T-helper 1 cell treated with Interleukin-12 subunit alpha and Interleukin-12 subunit beta and Interleukin-4 antibody, amounts not matched to agents 30 ng/mL and 1 ng/mL, for 36 hours (primary cell): ENCODE results near the gene HOXA13. TPM values are rescaled to one million over a fixed set of nuclear protein-coding genes. Genes with fewer than 3 reads are reported as not detected.

Experiments used
- intact Hi-C: fragments of 100-400 bp; cut with micrococcal nuclease; formaldehyde crosslinking; loops from one replicate; pipeline ENCODE4 v1.15.1; 2024
- total RNA-seq: library from RNA; stranded (reverse); gene quantifications from 2 replicates; pipeline ENCODE4 v1.2.3, GENCODE V29; 2022

Gene HOXA13
- total RNA-seq, 1 donor from 2014 or later: not detected

GRCh38 chr7:27172823-27173510 lies 26.9 kb downstream of the HOXA13 start:
- intact Hi-C loops: loop anchor here (2.0 kb wide), 1 partner anchor 26 kb away; no protein-coding TSS in a partner anchor

DNA sequence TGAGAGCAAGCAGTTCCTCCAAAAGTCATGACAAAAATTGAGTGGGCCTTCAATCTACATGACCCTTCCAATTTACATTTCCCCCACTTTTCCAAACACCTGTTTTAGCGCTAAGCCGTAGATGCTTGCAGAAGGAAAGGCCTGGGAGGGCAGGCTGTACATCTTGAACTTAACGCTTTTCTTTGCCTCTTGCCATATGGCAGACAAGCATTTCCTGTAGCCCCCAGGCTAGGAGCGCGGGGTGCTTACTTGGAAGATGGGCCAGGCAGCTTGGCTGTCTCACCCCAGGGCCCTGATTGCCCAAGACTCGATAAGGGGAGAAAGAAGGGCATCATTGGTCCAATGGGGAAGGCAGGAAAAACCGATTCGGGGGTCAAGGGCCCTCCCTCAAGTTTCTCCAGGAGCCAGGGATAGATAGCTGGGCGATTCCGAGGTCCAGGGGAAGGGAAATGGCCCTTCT lies 27.5 kb downstream of the HOXA13 start:
- intact Hi-C loops: loop anchor here (2.0 kb wide), 1 partner anchor 26 kb away; no protein-coding TSS in a partner anchor

DNA sequence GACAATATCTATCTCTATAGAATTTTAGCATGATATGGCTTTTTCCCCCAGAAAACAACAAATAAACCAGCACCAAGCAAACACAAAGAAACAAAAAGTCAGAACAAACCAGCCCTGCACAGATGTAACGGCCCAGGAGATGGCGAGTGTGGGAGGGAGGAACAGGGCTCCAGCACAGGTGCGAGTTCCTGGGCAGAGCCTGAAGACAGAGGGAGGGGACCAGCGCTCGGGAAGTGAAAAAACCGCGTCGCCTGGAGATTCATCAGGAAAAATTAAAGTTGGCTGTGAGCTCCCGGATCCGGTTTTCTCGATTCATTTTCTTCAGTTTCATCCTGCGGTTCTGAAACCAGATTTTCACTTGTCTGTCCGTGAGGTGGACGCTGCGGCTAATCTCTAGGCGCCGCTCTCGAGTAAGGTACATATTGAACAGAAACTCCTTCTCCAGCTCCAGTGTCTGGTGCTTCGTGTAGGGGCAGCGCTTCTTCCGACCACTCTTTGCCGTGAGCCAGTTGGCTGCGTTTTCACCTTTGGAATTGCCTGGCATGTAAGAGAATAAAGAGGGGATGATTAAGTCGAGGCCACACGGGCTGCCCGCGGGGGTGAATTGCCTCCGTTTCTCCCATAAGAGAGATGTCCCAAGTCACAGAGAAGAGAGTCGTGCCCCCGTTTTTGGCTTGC lies 28.1 kb downstream of the HOXA13 start:
- intact Hi-C loops: loop anchor here (2.0 kb wide), 1 partner anchor 27 kb away; no protein-coding TSS in a partner anchor

GRCh38 chr7:27171325-27171636 lies 28.6 kb downstream of the HOXA13 start:
- intact Hi-C loops: no loop called here

- intact Hi-C loops: no loop called here
Observed at GRCh38 chr7:27170426-27171324, 29.2 kb downstream of the HOXA13 start.

DNA sequence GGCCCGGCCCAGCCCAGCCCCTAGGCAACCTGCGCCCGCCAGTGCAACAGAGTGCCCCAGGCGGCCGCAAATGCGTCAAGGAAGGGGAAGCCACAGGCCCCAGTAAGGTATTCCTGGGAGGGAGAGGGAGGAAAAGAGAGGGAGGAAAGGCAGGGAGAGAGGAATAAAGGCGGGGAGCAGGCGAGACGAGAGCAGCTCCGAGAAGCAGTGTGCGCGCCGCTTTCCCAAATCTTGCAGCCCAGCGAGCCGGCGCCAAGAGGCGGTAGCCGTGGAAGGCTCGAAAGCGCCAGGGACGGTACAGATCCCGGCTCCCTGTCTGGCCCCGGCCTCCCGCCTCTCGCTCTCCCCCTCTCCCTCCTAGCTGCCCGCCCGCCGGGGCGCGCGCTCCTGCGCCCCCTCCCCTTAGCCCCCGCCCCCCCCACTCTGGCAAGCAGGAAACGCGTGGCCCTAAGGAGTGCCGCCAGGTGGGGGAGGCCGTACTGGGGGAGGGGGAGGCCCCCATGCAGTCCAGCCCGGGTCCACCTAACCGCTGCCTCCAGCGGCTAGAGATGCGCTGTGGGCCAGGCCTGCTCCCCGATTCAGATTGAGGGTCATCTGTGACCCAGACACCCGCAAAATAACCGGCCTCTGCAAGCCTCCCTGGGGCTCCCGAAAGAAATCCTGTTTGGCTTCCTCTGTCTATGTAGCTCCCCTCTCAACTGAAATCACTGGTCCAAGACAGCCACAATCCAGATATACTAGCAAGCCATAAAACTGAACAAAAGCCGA lies 30.0 kb downstream of the HOXA13 start:
- intact Hi-C loops: loop anchor here (2.0 kb wide), 1 partner anchor 15 kb away; the partner anchor contains the start of gene HOXA11

GRCh38 chr7:27168265-27168947 lies 31.5 kb downstream of the HOXA13 start:
- intact Hi-C loops: loop anchor here (2.0 kb wide), 1 partner anchor 16 kb away; the partner anchor contains the start of gene HOXA11

DNA sequence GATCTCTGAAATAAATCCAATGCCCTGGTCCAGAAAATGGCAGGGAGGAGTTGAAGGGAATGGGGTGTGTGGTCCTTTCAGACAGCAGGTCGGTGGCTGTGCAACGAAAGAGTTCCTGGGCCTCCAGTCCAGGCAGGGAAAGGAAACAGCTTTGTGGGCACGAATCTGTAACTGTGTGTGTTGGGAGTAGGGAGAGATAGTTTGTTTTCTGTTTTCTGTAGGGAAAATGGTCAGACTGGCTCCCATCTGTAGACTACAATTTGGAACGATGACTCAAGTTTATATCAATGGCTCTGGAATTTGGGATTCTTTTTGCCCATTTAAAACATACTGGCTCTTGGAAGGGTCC lies 32.0 kb downstream of the HOXA13 start:
- intact Hi-C loops: loop anchor here (2.0 kb wide), 2 partner anchors 17 to 77 kb away; partner anchors contain the start of gene HOXA11

GRCh38 chr7:27166531-27167505 lies 33.1 kb downstream of the HOXA13 start:
- intact Hi-C loops: loop anchor here (2.0 kb wide), 1 partner anchor 78 kb away; no protein-coding TSS in a partner anchor

DNA sequence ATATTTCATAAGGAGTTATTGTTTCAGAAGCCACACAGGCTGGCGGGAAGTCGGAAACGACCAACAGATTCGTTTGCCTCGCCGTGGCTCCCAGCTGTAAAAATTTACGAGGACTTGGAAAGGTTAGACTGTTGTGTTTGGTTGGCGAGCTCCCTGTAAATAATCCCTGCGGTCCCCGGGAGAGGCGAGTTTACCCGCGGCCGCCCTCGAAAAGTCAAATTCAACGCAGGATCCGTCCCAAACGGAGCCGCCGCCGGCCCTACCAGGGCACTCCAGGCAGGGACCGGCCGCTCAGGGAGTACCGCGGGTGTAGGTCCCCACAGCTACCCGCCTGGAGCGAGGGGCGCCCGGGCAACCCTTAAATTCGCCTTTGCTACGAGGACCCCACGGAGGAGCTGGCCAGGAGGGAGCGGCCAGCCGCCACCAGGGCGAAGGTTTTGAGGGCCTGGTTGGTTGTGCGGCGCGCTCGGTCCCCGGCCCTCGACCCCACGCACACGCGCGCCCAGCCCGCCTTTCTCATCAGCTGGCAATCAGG lies 33.8 kb downstream of the HOXA13 start:
- intact Hi-C loops: loop anchor here (2.0 kb wide), 1 partner anchor 79 kb away; no protein-coding TSS in a partner anchor

GRCh38 chr7:27165089-27165995 lies 34.5 kb downstream of the HOXA13 start, which contains the start of gene HOXA9:
HOXA9 (minus strand) TSS chr7:27165537; CDS start chr7:27165457, 80 bp downstream.
- intact Hi-C loops: no loop called here

DNA sequence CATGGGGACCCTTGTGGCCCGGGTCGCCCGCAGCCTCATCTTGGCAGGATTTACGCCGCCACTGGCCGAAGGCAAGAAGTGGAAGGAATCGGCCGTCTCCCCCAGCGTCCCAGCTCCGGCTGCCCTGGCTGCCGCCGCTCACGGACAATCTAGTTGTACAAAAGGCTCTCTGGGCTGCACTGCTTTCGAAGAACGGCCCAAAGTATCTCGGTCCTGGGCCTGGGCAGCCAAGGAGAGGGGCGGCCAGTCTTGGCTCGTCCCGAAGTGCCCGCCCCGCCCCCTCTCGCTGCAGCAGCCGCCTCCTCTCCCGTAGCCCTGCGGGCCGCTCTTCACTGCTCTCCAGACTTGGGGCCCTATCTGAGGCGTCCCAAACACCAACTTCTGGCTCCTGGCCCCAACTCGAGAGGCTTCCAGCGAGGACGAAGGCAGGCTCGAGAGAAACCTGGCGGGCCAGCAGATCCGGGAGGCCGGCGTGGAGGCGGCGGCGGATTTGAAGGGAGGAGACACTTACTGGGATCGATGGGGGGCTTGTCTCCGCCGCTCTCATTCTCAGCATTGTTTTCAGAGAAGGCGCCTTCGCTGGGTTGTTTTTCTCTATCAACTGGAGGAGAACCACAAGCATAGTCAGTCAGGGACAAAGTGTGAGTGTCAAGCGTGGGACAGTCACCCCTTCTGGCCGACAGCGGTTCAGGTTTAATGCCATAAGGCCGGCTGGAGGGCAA lies 35.4 kb downstream of the HOXA13 start:
- intact Hi-C loops: loop anchor here (5.0 kb wide), 1 partner anchor 33 kb away; no protein-coding TSS in a partner anchor

DNA sequence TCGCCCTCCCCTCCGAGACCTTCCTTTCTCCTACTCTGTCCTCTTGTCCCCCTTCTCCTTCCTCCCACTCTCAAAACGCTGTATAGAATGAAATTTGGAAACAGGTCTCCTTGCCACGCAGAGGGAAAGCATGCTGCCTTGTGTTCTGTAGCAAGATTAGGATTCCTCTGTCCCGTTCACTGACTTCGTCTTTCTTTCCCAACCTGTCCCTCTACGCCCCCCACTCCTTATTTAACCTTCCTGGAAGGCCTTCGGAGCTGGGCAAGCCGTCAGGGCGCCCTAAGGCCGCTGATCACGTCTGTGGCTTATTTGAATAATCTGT lies 35.9 kb downstream of the HOXA13 start:
- intact Hi-C loops: loop anchor here (5.0 kb wide), 1 partner anchor 33 kb away; no protein-coding TSS in a partner anchor

GRCh38 chr7:27163288-27164044 lies 36.4 kb downstream of the HOXA13 start:
- intact Hi-C loops: loop anchor here (5.0 kb wide), 1 partner anchor 34 kb away; no protein-coding TSS in a partner anchor

DNA sequence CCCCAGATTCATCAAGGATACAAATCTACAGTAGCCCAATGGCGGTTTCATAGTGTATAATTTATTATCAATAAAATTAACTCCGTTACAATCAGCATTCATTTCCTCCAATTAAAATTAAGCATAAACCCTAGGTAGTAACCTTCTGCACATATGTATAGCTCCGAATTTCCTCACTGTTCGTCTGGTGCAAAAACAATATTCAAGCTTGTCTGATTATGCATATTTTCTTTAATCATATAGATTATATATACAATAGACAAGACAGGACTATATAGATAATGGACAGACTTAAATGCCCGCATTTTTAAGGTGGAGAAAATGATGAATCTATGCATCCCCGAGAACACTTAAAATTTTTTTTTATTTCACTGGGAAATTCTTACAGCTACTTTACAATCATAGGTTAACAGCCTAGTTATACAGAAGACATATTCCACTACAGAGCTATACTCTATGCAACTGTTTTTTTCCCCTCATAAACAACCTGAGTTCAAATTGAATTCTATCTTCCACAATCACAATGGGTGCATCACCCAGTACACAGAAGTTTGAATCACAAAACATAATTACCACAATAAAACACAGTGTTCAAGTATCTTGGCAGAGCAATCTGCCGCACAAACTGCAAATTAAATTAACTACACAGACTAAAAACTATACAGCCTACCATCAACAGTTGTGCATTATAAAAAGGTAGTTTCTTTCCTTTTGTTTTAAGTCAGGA lies 37.2 kb downstream of the HOXA13 start:
- intact Hi-C loops: loop anchor here (5.0 kb wide), 1 partner anchor 35 kb away; no protein-coding TSS in a partner anchor
